Measurements from ENCODE around the gene SVIL. TPM values are rescaled to one million over a fixed set of nuclear protein-coding genes. Genes with fewer than 3 reads are reported as not detected.

Gene SVIL
- polyA plus RNA-seq, 1 donor (not counting 4 experiments of a cell fraction or from before 2014, with no cell fraction given), result 16.2 TPM

DNA sequence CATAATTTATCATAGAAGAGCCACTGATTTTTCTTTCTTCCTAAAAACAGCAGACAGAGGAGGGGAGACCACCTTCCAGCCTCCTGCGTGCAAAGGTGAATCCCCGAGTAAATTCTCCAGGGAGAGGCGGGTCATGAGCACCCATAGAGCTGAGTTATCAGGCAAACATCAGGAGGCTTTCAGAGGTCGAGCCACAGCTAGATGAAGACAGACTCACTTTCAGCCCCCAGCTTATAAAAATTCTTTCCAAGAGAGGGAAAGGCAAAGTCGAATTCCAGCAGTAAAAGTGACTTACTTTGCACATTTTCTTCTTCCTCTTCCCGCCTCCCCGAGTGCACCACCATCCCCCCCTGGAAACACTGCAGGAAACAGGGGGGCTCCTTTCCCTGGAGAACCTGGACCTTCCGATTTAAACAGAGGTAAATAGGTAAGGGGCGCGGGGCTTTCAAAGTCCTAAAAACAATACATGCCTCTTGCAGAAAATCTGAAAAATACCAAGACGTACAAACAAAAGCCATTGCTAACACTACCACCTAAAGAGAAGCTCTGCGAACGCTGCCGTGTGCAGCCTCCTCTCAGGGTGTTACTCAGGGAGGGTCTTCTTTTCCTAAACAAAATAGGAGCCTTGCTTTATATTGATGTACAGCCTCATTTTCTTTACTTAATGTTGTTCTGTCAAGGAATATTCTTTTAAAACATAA, 163.8 kb downstream of the SVIL start:
- H2AFZ ChIP-seq (ENCODE audit: control insufficient read depth, low read length), result no peak overlapping the region
- TF ChIP-seq, protein P1, sequence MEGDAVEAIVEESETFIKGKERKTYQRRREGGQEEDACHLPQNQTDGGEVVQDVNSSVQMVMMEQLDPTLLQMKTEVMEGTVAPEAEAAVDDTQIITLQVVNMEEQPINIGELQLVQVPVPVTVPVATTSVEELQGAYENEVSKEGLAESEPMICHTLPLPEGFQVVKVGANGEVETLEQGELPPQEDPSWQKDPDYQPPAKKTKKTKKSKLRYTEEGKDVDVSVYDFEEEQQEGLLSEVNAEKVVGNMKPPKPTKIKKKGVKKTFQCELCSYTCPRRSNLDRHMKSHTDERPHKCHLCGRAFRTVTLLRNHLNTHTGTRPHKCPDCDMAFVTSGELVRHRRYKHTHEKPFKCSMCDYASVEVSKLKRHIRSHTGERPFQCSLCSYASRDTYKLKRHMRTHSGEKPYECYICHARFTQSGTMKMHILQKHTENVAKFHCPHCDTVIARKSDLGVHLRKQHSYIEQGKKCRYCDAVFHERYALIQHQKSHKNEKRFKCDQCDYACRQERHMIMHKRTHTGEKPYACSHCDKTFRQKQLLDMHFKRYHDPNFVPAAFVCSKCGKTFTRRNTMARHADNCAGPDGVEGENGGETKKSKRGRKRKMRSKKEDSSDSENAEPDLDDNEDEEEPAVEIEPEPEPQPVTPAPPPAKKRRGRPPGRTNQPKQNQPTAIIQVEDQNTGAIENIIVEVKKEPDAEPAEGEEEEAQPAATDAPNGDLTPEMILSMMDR (optimal IDR thresholded peaks at IDR 0.05 in 1 of 3, IDR thresholded peaks at IDR 0.05 in 1 of 3, conservative IDR thresholded peaks at IDR 0.05 in 1 of 3; ENCODE audit: extremely low read depth in 1 of 3, insufficient read depth in 2 of 3, low read length in 3 of 3), result no peak
- no peak for TF ChIP-seq EZH2 (IDR thresholded peaks at IDR 0.05; ENCODE audit: low read length)
- peak overlapping the region; percentile 61 for H3K4me2 ChIP-seq (ENCODE audit: control insufficient read depth, extremely low read depth, insufficient read depth, low read depth, low read length)
- peaks cover 2% of the 10 kb centered on the region for H4K20me1 ChIP-seq (ENCODE audit: control insufficient read depth, extremely low read depth, insufficient read depth, low read length)
- H3K4me1 ChIP-seq (ENCODE audit: control insufficient read depth, extremely low read depth, insufficient read depth, low read length), result peaks cover 19% of the 10 kb centered on the region
- DNase-seq (ENCODE audit: low read depth, low spot score) (no peak), FAIRE-seq (no peak)
- peaks cover 2% of the 10 kb centered on the region for H3K9me1 ChIP-seq (ENCODE audit: control insufficient read depth, extremely low read depth, insufficient read depth, low read length)
- H3K27me3 ChIP-seq (ENCODE audit: control insufficient read depth, extremely low read depth, insufficient read depth, low read length), result no peaks in the 10 kb centered on the region
- H3K4me3 ChIP-seq (ENCODE audit: control insufficient read depth in 2 of 3, extremely low read depth in 1 of 3, insufficient read depth in 2 of 3, low read depth in 1 of 3, low read length in 3 of 3), result no peak overlapping the region
- no peaks in the 10 kb centered on the region for H3K9me3 ChIP-seq (ENCODE audit: control insufficient read depth, low read depth, low read length)
- H3K36me3 ChIP-seq (ENCODE audit: control insufficient read depth in 2 of 2, extremely low read depth in 1 of 2, insufficient read depth in 2 of 2, low read length in 2 of 2), result peaks cover 21 to 28% of the 10 kb centered on the region in 2 experiments
- H3K27ac ChIP-seq (ENCODE audit: control insufficient read depth, insufficient read depth, low read length), result peak overlapping the region; percentile 71
- dilution Hi-C loops (cut with MboI; ENCODE audit: extremely low pct_ligation_motif_present, low sequenced_read_pairs), result no loop called here
- peak overlapping the region; percentile 6 for H3K9ac ChIP-seq (ENCODE audit: control insufficient read depth, extremely low read depth, insufficient read depth, low read length)
- H3K79me2 ChIP-seq (ENCODE audit: control insufficient read depth, insufficient read depth, low read length), result no peaks in the 10 kb centered on the region

DNA sequence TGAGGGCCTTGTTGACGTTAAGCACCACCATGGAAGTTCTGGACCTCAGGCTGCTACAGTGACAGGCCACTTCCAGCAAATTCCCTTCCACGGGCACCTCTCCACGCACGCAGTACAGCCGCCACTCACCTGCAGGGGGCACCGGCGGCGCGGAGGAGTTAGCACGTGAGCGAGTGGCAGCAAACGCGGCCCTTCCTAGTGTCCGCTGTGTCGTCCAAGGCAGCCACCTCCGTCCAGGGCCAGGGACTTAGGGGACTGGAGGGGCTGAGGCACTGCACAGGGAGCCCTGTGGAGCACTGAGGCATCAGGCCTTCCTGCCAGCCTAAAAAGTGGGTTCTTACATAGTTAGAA, 164.4 kb downstream of the SVIL start:
- dilution Hi-C loops (cut with MboI; ENCODE audit: extremely low pct_ligation_motif_present, low sequenced_read_pairs), result no loop called here

More for the DNA sequence above, 164.4 kb downstream of the SVIL start:
- FAIRE-seq, result no peak
- DNase-seq (ENCODE audit: low read depth, low spot score), result no peak
- no peak overlapping the region for H3K27ac ChIP-seq (ENCODE audit: control insufficient read depth, insufficient read depth, low read length)
- H3K4me2 ChIP-seq (ENCODE audit: control insufficient read depth, extremely low read depth, insufficient read depth, low read depth, low read length), result no peak overlapping the region
- H4K20me1 ChIP-seq (ENCODE audit: control insufficient read depth, extremely low read depth, insufficient read depth, low read length), result peaks cover 4% of the 10 kb centered on the region
- H3K9me1 ChIP-seq (ENCODE audit: control insufficient read depth, extremely low read depth, insufficient read depth, low read length), result peaks cover 2% of the 10 kb centered on the region
- TF ChIP-seq, protein P1 (optimal IDR thresholded peaks at IDR 0.05 in 1 of 3, IDR thresholded peaks at IDR 0.05 in 1 of 3, conservative IDR thresholded peaks at IDR 0.05 in 1 of 3; ENCODE audit: extremely low read depth in 1 of 3, insufficient read depth in 2 of 3, low read length in 3 of 3), result peak; percentile 21 to 66 (median 29)
- no peak for TF ChIP-seq EZH2 (IDR thresholded peaks at IDR 0.05; ENCODE audit: low read length)
- peaks cover 22 to 23% of the 10 kb centered on the region in 2 experiments for H3K36me3 ChIP-seq (ENCODE audit: control insufficient read depth in 2 of 2, extremely low read depth in 1 of 2, insufficient read depth in 2 of 2, low read length in 2 of 2)
- H3K27me3 ChIP-seq (ENCODE audit: control insufficient read depth, extremely low read depth, insufficient read depth, low read length), result no peaks in the 10 kb centered on the region
- H3K79me2 ChIP-seq (ENCODE audit: control insufficient read depth, insufficient read depth, low read length), result no peaks in the 10 kb centered on the region
- no peak overlapping the region for H2AFZ ChIP-seq (ENCODE audit: control insufficient read depth, low read length)
- H3K4me1 ChIP-seq (ENCODE audit: control insufficient read depth, extremely low read depth, insufficient read depth, low read length), result peaks cover 19% of the 10 kb centered on the region
- no peaks in the 10 kb centered on the region for H3K9me3 ChIP-seq (ENCODE audit: control insufficient read depth, low read depth, low read length)
- no peak overlapping the region for H3K9ac ChIP-seq (ENCODE audit: control insufficient read depth, extremely low read depth, insufficient read depth, low read length)
- H3K4me3 ChIP-seq (ENCODE audit: control insufficient read depth in 2 of 3, extremely low read depth in 1 of 3, insufficient read depth in 2 of 3, low read depth in 1 of 3, low read length in 3 of 3), result no peak overlapping the region

All from keratinocyte (primary cell).